NCI-H1694 (cell line): ENCODE results near the gene NAPA.

Source experiments
- DNase-seq: peaks from one replicate; lab custom pipeline; 2025; lab: John Stamatoyannopoulos, UW

Gene NAPA

DNA sequence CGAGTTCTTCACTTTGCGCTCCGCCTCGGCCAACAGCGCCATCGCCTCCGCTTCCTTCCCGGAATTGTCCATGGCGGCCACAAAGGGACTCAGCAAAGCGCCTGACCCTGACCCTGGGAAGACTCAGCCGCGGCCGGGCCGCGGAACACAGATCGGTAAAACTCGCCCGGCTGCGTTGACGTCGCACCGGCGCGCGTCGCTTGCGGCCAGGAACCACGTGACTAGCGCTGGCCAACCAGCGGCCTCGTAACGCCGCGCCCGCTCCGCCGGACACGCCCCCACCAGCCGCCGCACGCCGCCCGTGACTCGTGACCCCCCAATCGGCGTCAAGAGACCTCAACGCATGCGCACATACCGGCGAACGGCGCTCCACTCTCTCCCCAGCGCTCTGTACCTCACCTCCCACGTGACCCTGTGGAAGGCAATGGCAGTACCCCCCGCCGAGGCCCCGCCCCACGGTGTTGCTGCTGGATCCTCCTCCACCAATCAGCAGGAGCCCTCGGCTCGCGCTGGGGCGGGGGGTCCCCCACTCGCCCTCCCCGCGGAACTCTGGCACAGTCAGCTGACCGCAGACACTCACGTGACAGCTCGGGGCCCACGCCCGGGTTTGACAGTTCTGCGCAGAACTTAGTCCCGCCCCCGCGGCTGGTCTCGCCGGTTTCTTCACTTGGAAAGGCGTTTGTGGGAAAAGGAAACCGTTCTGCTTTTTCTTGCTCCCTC lies at the start of gene NAPA:
NAPA (minus strand) TSS at position 195 of the 720 bp plus-strand sequence; CDS start at position 72, 123 bp downstream.
- peak; percentile 100 for DNase-seq

DNA sequence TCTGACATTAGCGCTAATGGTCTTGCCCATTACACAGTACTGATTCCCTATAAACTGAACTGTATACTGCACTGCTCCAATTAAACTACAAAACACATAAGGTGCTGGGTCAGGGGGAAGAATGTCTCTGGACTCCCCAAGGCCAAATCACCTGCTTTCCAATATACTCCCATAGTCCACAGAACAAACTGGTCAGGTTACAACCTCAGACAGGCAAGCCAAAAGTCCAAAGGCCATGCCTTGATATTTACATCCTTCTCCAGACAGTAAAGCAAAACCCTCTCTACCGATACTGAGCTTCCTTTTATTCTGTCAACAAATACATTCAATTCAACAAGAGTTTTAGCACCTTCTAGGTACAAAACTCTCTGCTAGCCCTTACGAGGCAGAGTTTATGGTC lies 49.2 kb upstream of the NAPA start:
- no peak for DNase-seq

- DNase-seq: no peak
Observed at GRCh38 chr19:47561440-47562057, 46.7 kb upstream of the NAPA start.

DNA sequence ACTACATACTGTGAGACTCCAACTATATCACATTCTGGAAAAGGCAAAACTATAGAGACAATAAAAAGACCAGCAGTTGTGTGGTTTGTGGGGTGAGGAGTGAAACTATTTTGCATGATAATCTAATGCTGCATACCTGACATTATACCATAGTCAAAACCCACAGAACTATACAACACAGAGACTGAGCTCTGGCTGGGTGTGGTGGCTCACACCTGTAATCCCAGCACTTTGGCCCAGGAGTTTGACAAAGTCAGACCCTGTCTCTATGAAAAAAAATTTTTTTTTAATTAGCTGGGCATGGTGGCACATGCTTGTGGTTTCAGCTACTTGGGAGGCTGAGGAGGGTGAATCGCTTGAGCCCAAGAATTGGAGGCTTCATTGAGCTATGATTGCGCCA lies 46.1 kb upstream of the NAPA start:
- DNase-seq: no peak

GRCh38 chr19:47550129-47550528 lies 35.3 kb upstream of the NAPA start:
- DNase-seq: no peak

DNA sequence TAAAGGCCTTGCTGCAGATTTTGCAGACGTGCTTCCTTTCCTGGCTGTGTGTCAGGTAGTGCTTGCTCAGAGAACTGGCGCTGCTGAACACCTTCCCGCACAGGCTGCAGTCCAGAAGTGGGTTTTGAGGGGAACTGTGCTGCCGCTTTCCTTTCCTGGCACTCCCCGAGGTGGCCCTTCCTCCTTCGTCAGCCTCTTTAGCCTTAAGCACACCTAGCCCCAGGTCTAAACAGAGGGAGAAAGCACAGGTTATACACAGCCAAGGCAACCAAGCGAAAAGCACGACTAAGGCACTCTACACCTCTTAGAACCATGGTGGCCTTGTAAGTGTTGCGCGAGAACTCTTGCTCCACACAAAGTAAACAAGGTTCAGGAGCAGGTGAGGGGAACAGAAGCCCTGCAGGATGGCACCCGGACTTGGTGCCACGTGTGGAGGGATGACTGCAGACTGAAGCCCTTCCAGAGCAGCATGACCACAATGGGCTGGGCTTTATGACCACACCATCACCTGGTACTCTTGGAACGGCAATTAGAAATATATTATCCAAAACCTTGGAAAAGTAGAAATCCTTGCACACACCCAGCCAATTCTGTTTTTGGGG lies 34.5 kb upstream of the NAPA start:
- DNase-seq: no peak

DNA sequence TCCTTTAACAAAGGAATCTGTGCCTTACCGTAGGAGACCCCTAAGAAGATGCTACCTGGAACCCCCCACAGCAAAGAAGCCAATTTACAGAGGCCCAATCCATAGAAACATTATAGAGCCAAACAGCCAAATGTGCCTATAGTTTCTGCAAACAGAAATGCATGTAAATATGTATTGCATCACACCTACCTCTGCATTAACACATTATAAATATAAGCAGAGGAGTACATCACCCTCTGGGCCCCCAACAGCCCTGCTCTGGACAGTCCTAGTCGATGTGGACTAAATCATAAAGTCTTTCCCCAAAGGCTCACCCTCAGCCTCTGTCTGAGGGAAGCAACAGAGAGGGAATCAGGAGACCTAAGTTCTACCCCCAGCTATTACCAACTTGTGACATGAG lies 32.3 kb upstream of the NAPA start:
- DNase-seq: no peak

DNA sequence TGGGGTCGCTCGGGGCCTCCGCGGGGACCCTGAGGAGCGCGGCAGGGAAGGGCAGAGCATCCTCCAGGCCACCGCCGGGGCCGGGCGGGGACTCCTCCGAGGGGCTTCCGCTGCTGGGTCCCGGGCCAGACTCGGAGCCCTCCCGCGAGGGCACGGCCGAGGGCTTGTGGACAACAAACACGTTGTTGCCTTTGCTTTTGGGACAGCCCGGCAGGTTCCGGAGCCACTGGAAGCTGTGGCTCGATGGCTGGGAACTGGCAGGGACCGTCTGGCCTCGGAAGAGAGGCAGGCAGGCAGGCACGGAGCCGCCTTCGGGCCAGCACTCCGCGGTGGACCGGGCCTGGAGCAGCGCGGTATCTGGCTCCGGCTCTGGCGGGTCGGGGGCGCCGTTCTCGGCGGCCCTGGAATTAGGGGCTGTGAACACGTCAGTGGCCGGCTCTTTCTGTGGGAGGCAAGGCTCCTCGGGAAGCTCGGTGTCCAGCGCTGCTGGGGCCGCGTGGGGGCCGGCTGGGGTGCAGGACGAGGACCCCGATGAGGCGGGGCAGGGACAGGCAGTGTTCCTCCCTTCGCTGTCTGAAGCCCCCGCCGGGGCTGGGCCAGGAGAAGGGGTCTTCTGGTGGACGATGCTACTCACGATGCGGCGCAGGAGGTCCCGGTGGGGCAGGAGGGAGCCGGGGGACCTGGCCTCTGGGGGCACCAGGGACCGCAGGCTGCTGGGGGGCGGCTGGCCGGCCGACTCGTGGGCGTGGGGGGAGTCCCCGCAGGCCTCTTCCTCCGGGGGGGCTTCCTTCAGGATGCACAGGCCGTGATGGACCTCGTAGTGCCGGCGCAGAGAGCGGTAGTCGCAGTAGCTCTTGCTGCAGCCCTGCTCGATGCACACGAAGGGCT lies 30.4 kb upstream of the NAPA start:
- no peak for DNase-seq

GRCh38 chr19:47544476-47544875 lies 29.6 kb upstream of the NAPA start:
- DNase-seq: no peak

GRCh38 chr19:47544075-47544474 lies 29.2 kb upstream of the NAPA start:
- DNase-seq: no peak

DNA sequence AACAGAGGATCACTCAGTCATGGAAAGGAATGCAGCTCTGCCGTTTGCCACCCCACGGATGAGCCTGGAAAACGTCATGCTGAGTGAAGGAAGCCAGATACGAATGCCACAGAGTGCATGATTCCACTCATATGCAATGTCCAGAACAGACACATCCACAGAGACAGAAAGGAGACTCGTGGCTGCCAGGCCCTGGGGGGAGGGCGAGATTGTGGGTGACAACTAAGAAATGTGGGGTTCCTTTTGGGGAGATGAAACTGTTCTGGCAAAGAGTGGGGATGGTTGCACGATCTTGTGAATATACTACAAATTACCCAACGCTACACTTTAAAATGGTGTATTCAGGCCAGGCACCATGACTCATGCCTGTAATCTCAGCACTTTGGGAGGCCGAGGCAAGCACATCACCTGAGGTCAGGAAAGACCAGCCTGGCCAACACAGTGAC lies 27.2 kb upstream of the NAPA start:
- DNase-seq: no peak

DNA sequence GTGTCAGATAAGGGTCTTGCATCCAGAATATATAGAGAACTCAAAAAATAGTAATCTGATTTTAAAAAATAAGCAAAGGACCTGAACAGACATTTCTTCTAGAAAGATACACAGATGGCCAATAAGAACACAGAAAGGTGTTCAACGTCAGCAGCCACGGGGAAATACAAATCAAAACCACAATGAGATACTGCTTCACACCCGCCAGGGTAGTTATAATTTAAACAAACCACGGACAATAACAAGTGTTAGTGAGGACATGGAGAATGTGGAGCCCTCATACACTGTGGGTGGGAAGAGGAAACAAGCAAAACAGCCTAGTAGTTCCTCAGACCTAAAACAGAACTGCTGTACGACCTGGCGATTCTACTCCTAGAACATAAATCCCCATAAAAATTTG lies 26.7 kb upstream of the NAPA start:
- no peak for DNase-seq

DNA sequence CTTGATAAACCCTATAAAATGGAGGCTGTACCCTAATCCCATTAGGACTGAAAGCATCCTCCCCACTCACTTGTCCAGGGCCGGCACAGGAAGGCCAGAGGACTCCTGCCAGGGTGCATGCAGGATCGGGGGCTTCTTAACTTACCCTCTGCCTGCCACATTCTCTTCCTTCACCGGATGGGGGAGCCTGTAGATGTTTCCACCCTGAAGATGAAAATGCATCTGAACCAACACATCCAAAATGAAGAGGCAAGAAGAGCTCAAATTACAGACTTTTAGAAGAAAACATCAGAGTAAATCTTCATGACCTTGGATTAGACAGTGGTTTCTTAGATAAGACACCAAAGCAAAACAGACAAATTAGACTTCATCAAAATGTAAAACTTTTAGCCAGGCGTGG lies 25.9 kb upstream of the NAPA start:
- DNase-seq: no peak

DNA sequence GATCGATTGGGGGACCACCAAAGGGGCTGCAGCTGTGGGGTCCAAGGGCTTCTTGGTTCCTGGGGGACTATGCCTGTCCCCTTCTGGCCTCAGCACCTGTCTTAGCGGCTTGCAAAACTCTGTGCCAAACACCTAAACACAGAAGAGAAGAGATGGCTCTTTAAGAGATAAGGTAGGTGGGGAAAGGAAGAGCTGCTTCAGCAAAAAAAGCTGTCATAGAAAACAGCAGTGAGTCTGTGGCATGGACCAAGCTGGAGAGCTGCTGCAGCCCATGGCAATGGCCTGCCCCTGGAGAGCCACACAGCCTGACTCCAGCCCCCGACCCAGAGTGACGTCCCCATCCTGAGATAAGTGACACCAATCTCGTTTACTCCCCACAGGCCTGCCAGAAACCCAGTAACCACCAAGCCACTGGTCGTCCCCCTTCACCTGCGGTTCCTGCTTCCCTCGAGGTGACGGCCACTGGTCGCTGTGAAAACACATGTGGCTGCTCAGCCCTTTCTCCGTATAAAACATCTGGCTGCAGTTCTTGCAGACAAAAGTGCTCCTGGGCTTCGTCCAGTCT lies 25.0 kb upstream of the NAPA start:
- no peak for DNase-seq

GRCh38 chr19:47538812-47539211 lies 23.9 kb upstream of the NAPA start:
- DNase-seq: no peak

DNA sequence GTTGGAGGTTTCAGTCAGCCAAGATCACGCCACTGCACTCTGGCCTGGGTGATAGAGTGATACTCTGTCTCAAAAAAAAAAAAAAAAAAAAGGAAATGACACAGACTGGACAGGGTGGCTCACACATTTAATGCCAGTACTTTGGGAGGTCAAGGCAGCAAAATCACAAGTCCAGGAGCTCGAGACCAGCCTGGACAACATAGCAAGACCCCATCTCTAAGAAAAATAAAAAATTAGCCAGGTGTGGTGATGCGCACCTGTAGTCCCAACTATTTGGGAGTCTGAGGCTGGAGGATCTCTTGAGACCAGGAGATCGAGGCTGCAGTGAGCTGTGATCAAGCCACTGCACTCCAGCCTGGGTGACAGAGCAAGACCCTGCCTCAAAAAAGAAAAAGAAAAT lies 22.6 kb upstream of the NAPA start:
- DNase-seq: no peak

GRCh38 chr19:47534628-47535027 lies 19.8 kb upstream of the NAPA start:
- no peak for DNase-seq

DNA sequence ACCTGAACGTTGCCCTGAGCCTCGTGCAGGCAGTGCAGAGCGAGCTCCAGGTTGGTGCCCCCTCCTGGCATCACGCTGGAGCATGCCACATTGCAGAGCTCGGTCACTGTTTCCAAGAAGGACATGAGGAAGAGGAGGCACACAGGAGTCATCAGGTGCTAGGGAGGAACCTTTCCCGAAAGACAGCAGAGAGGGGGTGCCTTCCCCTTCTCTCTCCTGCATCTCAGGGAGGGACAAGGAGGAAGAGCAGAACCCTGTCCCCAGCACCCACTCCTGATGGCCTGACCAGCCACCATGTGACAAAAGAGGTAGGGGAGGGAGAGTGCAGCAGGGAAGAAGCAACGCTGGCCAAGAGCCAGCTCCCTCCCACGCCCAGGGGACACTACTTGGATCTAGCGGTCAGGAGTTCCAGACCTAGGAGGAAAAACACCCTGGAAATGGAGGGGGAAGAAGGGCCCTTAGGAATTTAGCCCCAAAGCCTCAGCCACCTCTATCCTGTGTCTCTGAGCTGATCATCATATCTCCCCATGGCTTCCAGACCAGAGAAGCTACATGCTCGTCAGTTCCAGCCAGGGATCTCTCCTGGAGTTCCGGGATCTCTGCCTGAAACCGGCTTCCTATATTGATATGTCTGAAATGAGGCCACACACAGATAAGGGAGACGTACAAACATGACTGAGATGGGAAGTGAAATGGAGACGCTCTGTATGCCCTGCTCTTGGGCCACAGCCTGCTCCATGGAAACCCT lies 17.0 kb upstream of the NAPA start:
- DNase-seq: no peak

DNA sequence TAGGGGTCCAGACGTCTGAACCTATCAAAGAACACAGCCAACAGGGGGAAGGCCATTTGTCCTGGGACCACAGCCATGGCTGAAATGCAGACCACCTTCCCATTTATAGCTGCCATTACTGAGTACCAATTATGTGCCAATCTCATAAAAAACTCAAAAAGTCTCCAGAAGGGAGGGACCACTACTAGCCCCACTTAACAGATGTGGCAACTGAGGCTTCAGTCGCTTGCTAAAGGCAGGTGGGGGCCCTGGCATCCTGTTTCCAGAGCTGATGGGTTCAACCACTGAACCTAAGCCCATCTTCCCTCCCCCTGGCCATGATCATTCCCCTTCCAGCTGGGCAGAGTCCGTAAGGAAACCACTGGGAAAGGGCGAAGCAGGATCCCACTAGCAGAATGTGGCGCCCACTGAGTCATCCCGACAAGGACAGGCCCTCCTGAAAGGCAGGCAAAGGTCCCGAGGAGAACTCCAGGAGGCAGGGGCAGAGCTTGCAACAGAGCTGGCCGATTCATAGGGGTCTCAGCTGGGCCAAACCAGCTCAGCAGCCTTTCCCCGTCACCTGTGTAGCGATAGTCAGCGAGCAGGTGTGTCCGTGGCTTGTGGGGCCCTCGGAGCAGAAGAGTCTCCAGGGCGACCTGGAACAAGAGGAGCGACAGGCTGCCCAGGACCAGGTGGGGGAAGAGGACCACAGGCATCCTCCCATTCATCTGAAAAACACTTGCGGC lies 14.3 kb upstream of the NAPA start:
- DNase-seq: no peak

DNA sequence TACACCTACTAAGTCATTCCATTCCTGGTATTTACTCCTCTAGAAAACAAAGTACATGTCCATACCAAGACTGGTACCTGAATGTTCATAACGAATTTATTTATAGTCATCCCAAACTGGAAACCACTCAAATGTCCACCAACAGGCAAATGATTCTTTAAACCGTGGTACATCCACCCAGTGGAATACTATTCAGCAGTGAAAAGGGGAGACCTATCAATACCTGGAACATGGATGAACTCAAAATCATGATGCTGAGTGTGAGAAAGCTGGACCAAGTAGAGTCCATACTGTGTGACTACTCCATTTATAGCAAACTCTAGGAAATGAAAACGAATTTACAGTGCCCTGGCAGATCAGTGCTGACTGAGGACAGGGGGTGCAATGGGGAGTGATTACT lies 11.9 kb upstream of the NAPA start:
- DNase-seq: no peak

GRCh38 chr19:47523473-47523872 lies 8.6 kb upstream of the NAPA start:
- peak; percentile 42 for DNase-seq
